BJ (cell line): Measurements from ENCODE around the gene JMJD7. TPM values are rescaled to one million over a fixed set of nuclear protein-coding genes. Genes with fewer than 3 reads are reported as not detected.

Experiments
- CTCF ChIA-PET: fragments of 350-600 bp; formaldehyde crosslinking; extraction: SDS; loops from one replicate; lab custom pipeline; 2021; ENCODE audit warnings: antibody characterized with exemption, inconsistent platforms; lab: Yijun Ruan, JAX
- POLR2A ChIA-PET: fragments of 300-600 bp; sonication (Branson Sonifier 250); formaldehyde crosslinking; extraction: SDS; loops from one replicate; lab custom pipeline; 2021; ENCODE audit warnings: antibody characterized with exemption; lab: Charles Lee
- DNase-seq: peaks from one replicate; pipeline ENCODE4 v3.0.0-alpha.2; 2011; ENCODE audit warnings: low read depth
- H3K27me3 ChIP-seq: 2 replicates; pipeline ENCODE4 v1.6.0; 2011; ENCODE audit warnings: low read length; ENCODE audit not compliant: control insufficient read depth, insufficient read depth
- H3K36me3 ChIP-seq: 2 replicates; pipeline ENCODE4 v1.5.1; 2011; ENCODE audit warnings: low read length; ENCODE audit not compliant: control insufficient read depth, insufficient read depth
- H3K4me3 ChIP-seq: 2 replicates; pipeline ENCODE4 v1.5.1; 2011; ENCODE audit warnings: low read depth, mild to moderate bottlenecking, control low read depth, low read length
- polyA plus RNA-seq: library from polyadenylated mRNA; depleted of rRNA; stranded (reverse); fragments of >200 nt; gene quantifications from 2 replicates; pipeline ENCODE4 v1.2.3, GENCODE V29; 2011
- TF ChIP-seq, protein P1 (sequence below): IDR thresholded peaks from 2 replicates; pipeline ENCODE4 v1.5.1; 2011; ENCODE audit warnings: low read depth, mild to moderate bottlenecking, control low read depth, inconsistent platforms, low read length, moderate library complexity; ENCODE audit not compliant: insufficient read depth

JMJD7 gene
- polyA plus RNA-seq, 1 experiment, result 3.4 TPM

- H3K36me3 ChIP-seq, result 0 out of 2 replicates have a peak, but pooled peaks cover 2% of the 10 kb centered on the region
- DNase-seq, result no peak
- POLR2A ChIA-PET, result no interaction called here
- H3K27me3 ChIP-seq, result no peaks in the 10 kb centered on the region
- CTCF ChIA-PET, result interaction anchor here (0.9 to 4.0 kb wide), 4 partner anchors 10 to 198 kb away, joined by 4 to 20 read pairs (median 8); partner anchors contain the start of gene MAPKBP1
- TF ChIP-seq, protein P1, sequence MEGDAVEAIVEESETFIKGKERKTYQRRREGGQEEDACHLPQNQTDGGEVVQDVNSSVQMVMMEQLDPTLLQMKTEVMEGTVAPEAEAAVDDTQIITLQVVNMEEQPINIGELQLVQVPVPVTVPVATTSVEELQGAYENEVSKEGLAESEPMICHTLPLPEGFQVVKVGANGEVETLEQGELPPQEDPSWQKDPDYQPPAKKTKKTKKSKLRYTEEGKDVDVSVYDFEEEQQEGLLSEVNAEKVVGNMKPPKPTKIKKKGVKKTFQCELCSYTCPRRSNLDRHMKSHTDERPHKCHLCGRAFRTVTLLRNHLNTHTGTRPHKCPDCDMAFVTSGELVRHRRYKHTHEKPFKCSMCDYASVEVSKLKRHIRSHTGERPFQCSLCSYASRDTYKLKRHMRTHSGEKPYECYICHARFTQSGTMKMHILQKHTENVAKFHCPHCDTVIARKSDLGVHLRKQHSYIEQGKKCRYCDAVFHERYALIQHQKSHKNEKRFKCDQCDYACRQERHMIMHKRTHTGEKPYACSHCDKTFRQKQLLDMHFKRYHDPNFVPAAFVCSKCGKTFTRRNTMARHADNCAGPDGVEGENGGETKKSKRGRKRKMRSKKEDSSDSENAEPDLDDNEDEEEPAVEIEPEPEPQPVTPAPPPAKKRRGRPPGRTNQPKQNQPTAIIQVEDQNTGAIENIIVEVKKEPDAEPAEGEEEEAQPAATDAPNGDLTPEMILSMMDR, result no peak
- no peak overlapping the region for H3K4me3 ChIP-seq
These were observed 26.7 kb upstream of the JMJD7 start for GRCh38 chr15:41801185-41801584.

DNA sequence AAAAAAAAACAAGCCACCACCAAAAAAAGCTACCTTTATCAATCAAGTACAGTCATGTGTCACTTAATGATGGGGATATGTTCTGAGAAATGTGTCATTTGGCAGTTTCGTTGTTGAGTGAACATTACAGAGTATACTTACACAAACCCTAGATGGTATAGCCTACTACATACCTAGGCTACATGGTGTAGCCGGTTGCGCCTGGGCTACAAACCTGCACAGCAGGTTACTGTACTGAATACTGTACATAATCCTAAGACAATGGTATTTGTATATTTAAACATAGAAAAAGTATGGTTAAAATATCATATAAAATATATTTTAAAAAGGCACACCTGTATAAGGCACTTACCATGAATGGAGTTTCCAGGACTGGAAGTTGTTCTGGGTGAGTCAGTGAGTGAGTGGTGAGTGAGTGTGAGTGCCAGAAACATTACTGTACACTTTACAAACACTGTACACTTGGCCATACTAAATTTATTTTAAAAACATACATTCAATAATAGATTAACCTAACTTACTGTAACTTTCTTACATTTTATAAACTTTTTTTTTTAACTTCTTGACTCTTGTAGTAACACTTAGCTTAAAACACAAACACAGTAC, 25.9 kb upstream of the JMJD7 start:
- POLR2A ChIA-PET, result no interaction called here
- DNase-seq, result no peak
- TF ChIP-seq, protein P1, result no peak

GRCh38 chr15:41804361-41804760, 23.5 kb upstream of the JMJD7 start:
- no peak for DNase-seq

More for the DNA sequence above, 25.9 kb upstream of the JMJD7 start:
- H3K27me3 ChIP-seq, result no peaks in the 10 kb centered on the region
- H3K36me3 ChIP-seq, result 0 out of 2 replicates have a peak, but pooled peaks cover 2% of the 10 kb centered on the region
- CTCF ChIA-PET, result interaction anchor here (1.3 to 12.9 kb wide), 3 partner anchors 10 to 26 kb away, joined by 5 to 330 read pairs (median 20); partner anchors contain the start of gene MAPKBP1
- no peak overlapping the region for H3K4me3 ChIP-seq

GRCh38 chr15:41804916-41805666, 22.8 kb upstream of the JMJD7 start:
- Histone ChIP-seq H3K4me3 (no peak overlapping the region), H3K36me3 (0 out of 2 replicates have a peak, but pooled peaks cover 2% of the 10 kb centered on the region), H3K27me3 (no peaks in the 10 kb centered on the region)
- ChIA-PET POLR2A (no interaction called here), CTCF (interaction anchor here (0.7 to 12.9 kb wide), 3 partner anchors 8 to 202 kb away, joined by 3 to 330 read pairs (median 3); partner anchors contain the start of gene MAPKBP1)
- DNase-seq, result no peak
- TF ChIP-seq, protein P1, result no peak

More at GRCh38 chr15:41804361-41804760, 23.5 kb upstream of the JMJD7 start:
- H3K36me3 ChIP-seq, result 0 out of 2 replicates have a peak, but pooled peaks cover 2% of the 10 kb centered on the region
- H3K4me3 ChIP-seq, result no peak overlapping the region
- POLR2A ChIA-PET, result no interaction called here
- H3K27me3 ChIP-seq, result no peaks in the 10 kb centered on the region
- TF ChIP-seq, protein P1, result no peak
- CTCF ChIA-PET, result interaction anchor here (0.8 to 12.9 kb wide), 5 partner anchors 9 to 219 kb away, joined by 3 to 330 read pairs (median 3); partner anchors contain the start of gene MAPKBP1

- no peaks in the 10 kb centered on the region for H3K27me3 ChIP-seq
- no peaks in the 10 kb centered on the region for H3K36me3 ChIP-seq
- H3K4me3 ChIP-seq, result no peak overlapping the region
- no peak for DNase-seq
- TF ChIP-seq, protein P1, result no peak
- ChIA-PET POLR2A (no interaction called here), CTCF (interaction anchor here (0.7 to 12.9 kb wide), 2 partner anchors 30 to 202 kb away, joined by 3 to 330 read pairs; partner anchors contain the start of gene MAPKBP1)
These were observed 22.2 kb upstream of the JMJD7 start for GRCh38 chr15:41805711-41806110.
